Chondrocyte (in vitro differentiated cells): ENCODE measurements around the gene FLG2. TPM values are rescaled to one million over a fixed set of nuclear protein-coding genes. Genes with fewer than 3 reads are reported as not detected.

Source experiments
- DNase-seq: peaks from one replicate; pipeline ENCODE4 v3.0.0; 2021; ENCODE audit warnings: mixed read lengths, low spot score
- H3K27ac Mint-ChIP-seq: one replicate; pipeline ENCODE4 v1.8.0; 2021; ENCODE audit warnings: mild to moderate bottlenecking, moderate library complexity, mixed read lengths; ENCODE audit not compliant: unreplicated experiment
- H3K27me3 Mint-ChIP-seq: 2 replicates; pipeline ENCODE4 v1.8.0; 2021; ENCODE audit warnings: low read depth, mixed read lengths
- H3K36me3 Mint-ChIP-seq: 2 replicates; pipeline ENCODE4 v1.8.0; 2021; ENCODE audit warnings: low read depth, mixed read lengths
- H3K4me1 Mint-ChIP-seq: 2 replicates; pipeline ENCODE4 v1.8.0; 2021; ENCODE audit warnings: low read depth, mild to moderate bottlenecking, mixed read lengths
- H3K4me3 Mint-ChIP-seq: one replicate; pipeline ENCODE4 v1.8.0; 2021; ENCODE audit warnings: mild to moderate bottlenecking, moderate library complexity, mixed read lengths; ENCODE audit not compliant: unreplicated experiment
- H3K9me3 Mint-ChIP-seq: 2 replicates; pipeline ENCODE4 v1.8.0; 2021; ENCODE audit warnings: low read depth, mixed read lengths
- CTCF ChIP-seq: fragments of 200-600 bp; sonication (generic); IDR thresholded peaks from 2 replicates; pipeline ENCODE4 v1.5.0; 2021; ENCODE audit warnings: antibody characterized with exemption, mild to moderate bottlenecking, moderate library complexity
- total RNA-seq: library from RNA; stranded (reverse); gene quantifications from 3 replicates; pipeline ENCODE4 v1.2.1, GENCODE V29; 2021

FLG2 gene
- total RNA-seq, 1 donor from 2014 or later = not detected

- Mint-ChIP-seq H3K27ac (no peak overlapping the region), H3K9me3 (peaks cover 14% of the 10 kb centered on the region), H3K4me3 (no peak overlapping the region), H3K36me3 (no peaks in the 10 kb centered on the region), H3K27me3 (peaks cover 3% of the 10 kb centered on the region), H3K4me1 (no peaks in the 10 kb centered on the region)
- TF ChIP-seq CTCF = no peak
- no peak for DNase-seq
Measured at GRCh38 chr1:152392909-152393308, 33.1 kb upstream of the FLG2 start.

GRCh38 chr1:152388889-152389288 lies 29.1 kb upstream of the FLG2 start:
- TF ChIP-seq CTCF = no peak
- Mint-ChIP-seq H3K27me3 (peaks cover 3% of the 10 kb centered on the region), H3K9me3 (peaks cover 14% of the 10 kb centered on the region), H3K4me3 (no peak overlapping the region), H3K36me3 (no peaks in the 10 kb centered on the region), H3K27ac (no peak overlapping the region), H3K4me1 (no peaks in the 10 kb centered on the region)
- no peak for DNase-seq

GRCh38 chr1:152386940-152387339 lies 27.1 kb upstream of the FLG2 start:
- Mint-ChIP-seq H3K9me3 (peaks cover 14% of the 10 kb centered on the region), H3K36me3 (no peaks in the 10 kb centered on the region), H3K4me1 (no peaks in the 10 kb centered on the region), H3K4me3 (no peak overlapping the region), H3K27ac (no peak overlapping the region), H3K27me3 (peaks cover 3% of the 10 kb centered on the region)
- TF ChIP-seq CTCF = no peak
- no peak for DNase-seq

GRCh38 chr1:152380932-152381331 lies 21.1 kb upstream of the FLG2 start:
- DNase-seq = no peak
- H3K4me1 Mint-ChIP-seq = no peaks in the 10 kb centered on the region
- H3K9me3 Mint-ChIP-seq = peaks cover 8% of the 10 kb centered on the region
- H3K27me3 Mint-ChIP-seq = no peaks in the 10 kb centered on the region
- TF ChIP-seq CTCF = no peak
- H3K36me3 Mint-ChIP-seq = no peaks in the 10 kb centered on the region
- H3K4me3 Mint-ChIP-seq = no peak overlapping the region
- no peak overlapping the region for H3K27ac Mint-ChIP-seq

- no peaks in the 10 kb centered on the region for H3K4me1 Mint-ChIP-seq
- TF ChIP-seq CTCF = no peak
- peaks cover 10% of the 10 kb centered on the region for H3K9me3 Mint-ChIP-seq
- H3K27ac Mint-ChIP-seq = no peak overlapping the region
- H3K27me3 Mint-ChIP-seq = no peaks in the 10 kb centered on the region
- H3K36me3 Mint-ChIP-seq = no peaks in the 10 kb centered on the region
- no peak for DNase-seq
- H3K4me3 Mint-ChIP-seq = no peak overlapping the region
Measured at GRCh38 chr1:152374451-152374850, 14.6 kb upstream of the FLG2 start.
